ENCODE measurements around the gene SPCS3. TPM values are rescaled to one million over a fixed set of nuclear protein-coding genes. Genes with fewer than 3 reads are reported as not detected.

The SPCS3 gene
- total and polyA plus RNA-seq, 2 experiments from 2014 or later, result 102 to 148 TPM

DNA sequence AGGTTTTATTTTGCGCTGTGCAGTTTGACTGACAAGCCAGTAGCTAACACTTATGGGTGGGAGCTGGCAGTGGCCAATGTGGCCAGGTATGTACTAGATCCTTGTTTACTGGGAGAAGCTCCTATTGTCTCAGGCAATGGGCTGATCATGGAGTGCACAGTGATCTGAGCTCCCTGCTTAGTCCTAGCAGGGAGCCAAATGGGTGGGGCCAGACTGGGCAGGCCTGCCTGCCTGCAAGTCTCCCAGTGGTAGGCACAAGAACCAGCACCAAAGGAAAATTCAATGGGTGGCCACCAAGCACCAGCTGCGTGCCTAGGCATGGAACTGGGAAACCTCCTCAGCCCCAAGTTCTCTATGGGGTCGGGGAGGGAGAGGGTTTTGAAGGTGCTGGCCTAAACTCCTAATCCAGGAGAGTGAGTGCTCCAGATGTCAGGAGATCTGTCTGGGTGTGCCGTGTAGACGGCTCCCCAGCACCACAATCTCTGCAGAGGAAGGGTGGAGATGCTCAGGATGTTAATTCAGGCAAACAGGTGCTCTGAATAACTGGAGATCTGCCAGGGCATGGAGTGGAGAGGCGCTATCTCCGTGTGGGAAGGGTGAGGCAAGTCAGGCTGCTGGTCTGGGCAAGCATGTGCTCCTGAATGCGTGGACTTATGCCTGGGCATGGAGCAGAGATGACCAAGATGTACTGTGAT is 48.2 kb downstream of the SPCS3 start:
- no peak for DNase-seq (ENCODE audit: low spot score)
- WGBS (ENCODE audit: low lambda C conversion rate, missing lambda C conversion rate), result 78% methylated on average over 8 of the region's 8 CpGs
- Histone ChIP-seq H3K4me3 (no peak overlapping the region), H3K9me3 (ENCODE audit: low read depth) (no peaks in the 10 kb centered on the region), H3K79me2 (no peaks in the 10 kb centered on the region), H3K9me2 (replicated peaks; ENCODE audit: insufficient read depth) (no peaks in the 10 kb centered on the region), H2AFZ (no peak overlapping the region), H3K36me3 (replicated peaks; ENCODE audit: insufficient read depth, low read depth) (no peaks in the 10 kb centered on the region), H4K20me1 (ENCODE audit: insufficient read depth, poor library complexity, severe bottlenecking) (no peaks in the 10 kb centered on the region), H3K27me3 (no peaks in the 10 kb centered on the region), H3K27ac (no peak overlapping the region), H3K4me1 (ENCODE audit: insufficient read depth) (no peaks in the 10 kb centered on the region), H3K4me2 (no peak overlapping the region)
- no peak for TF ChIP-seq EZH2phosphoT487 (IDR thresholded peaks at IDR 0.05; ENCODE audit: low read depth, severe bottlenecking, unreplicated experiment)
- TF ChIP-seq, protein P1, sequence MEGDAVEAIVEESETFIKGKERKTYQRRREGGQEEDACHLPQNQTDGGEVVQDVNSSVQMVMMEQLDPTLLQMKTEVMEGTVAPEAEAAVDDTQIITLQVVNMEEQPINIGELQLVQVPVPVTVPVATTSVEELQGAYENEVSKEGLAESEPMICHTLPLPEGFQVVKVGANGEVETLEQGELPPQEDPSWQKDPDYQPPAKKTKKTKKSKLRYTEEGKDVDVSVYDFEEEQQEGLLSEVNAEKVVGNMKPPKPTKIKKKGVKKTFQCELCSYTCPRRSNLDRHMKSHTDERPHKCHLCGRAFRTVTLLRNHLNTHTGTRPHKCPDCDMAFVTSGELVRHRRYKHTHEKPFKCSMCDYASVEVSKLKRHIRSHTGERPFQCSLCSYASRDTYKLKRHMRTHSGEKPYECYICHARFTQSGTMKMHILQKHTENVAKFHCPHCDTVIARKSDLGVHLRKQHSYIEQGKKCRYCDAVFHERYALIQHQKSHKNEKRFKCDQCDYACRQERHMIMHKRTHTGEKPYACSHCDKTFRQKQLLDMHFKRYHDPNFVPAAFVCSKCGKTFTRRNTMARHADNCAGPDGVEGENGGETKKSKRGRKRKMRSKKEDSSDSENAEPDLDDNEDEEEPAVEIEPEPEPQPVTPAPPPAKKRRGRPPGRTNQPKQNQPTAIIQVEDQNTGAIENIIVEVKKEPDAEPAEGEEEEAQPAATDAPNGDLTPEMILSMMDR (IDR thresholded peaks at IDR 0.05; ENCODE audit: poor library complexity), result no peak
- no peak for TF ChIP-seq EZH2 (IDR thresholded peaks at IDR 0.05; ENCODE audit: borderline replicate concordance)

DNA sequence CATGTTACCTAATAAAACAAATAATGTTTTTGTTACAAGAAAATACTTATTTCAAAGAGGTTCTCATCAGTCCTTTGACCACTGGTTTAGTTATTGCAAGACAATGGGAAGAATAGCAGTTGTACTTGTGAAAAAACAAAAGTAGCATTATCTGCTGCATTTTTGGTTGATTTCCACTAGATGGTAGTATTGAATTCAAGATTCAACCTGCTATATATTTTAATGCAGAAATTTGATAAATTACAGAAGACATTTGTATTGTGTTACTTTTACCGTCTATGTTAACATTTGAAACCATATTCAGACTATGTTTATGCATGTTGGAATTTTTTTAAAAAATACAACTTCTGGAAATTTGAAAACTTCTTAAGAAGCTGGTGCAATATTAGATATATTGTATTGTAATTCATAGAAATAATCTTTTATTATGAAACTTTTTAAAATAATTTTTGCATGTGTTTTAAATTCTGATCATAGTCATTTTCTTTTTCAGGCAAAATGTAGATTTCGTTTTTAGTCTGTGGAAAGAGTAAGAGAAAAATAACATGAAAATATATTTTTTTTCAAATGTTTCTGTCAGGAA is 56.4 kb downstream of the SPCS3 start:
- Histone ChIP-seq H3K4me2 (no peak overlapping the region), H3K9me3 (ENCODE audit: low read depth) (no peaks in the 10 kb centered on the region), H3K4me1 (ENCODE audit: insufficient read depth) (no peaks in the 10 kb centered on the region), H3K27ac (no peak overlapping the region), H4K20me1 (ENCODE audit: insufficient read depth, poor library complexity, severe bottlenecking) (no peaks in the 10 kb centered on the region), H2AFZ (no peak overlapping the region), H3K36me3 (replicated peaks; ENCODE audit: insufficient read depth, low read depth) (no peaks in the 10 kb centered on the region), H3K27me3 (no peaks in the 10 kb centered on the region), H3K4me3 (no peak overlapping the region), H3K9me2 (replicated peaks; ENCODE audit: insufficient read depth) (no peaks in the 10 kb centered on the region), H3K79me2 (no peaks in the 10 kb centered on the region)
- WGBS (ENCODE audit: low lambda C conversion rate, missing lambda C conversion rate), result 14% methylated on average over 2 of the region's 2 CpGs
- TF ChIP-seq EZH2phosphoT487 (IDR thresholded peaks at IDR 0.05; ENCODE audit: low read depth, severe bottlenecking, unreplicated experiment) (no peak), EZH2 (IDR thresholded peaks at IDR 0.05; ENCODE audit: borderline replicate concordance) (no peak)
- TF ChIP-seq, protein P1 (IDR thresholded peaks at IDR 0.05; ENCODE audit: poor library complexity), result peak; percentile 67
- DNase-seq (ENCODE audit: low spot score), result peak; percentile 7

DNA sequence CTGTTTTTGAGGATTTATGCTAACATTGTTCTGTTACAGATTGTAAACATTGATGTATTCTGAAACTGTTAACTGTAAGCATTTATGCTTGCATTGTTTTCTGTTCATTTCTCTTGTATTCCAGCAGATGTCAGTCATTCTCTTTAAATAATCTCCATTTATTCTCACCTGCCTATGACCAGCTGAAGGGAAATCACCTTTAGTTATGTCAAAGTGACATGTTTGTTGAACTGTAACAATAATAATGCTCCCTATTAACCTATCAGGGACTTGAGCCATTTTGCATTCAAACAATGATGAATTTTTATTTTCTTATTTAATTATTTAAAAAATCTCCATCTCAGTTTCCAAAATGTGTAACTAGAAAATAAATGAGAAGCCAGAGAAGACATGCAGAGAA is 58.0 kb downstream of the SPCS3 start:
- no peaks in the 10 kb centered on the region for H3K9me3 ChIP-seq (ENCODE audit: low read depth)
- no peaks in the 10 kb centered on the region for H3K9me2 ChIP-seq (replicated peaks; ENCODE audit: insufficient read depth)
- no peak overlapping the region for H3K27ac ChIP-seq
- no peak overlapping the region for H2AFZ ChIP-seq
- H4K20me1 ChIP-seq (ENCODE audit: insufficient read depth, poor library complexity, severe bottlenecking), result no peaks in the 10 kb centered on the region
- H3K4me2 ChIP-seq, result no peak overlapping the region
- DNase-seq (ENCODE audit: low spot score), result peak; percentile 11
- no peaks in the 10 kb centered on the region for H3K79me2 ChIP-seq
- H3K27me3 ChIP-seq, result no peaks in the 10 kb centered on the region
- no peaks in the 10 kb centered on the region for H3K4me1 ChIP-seq (ENCODE audit: insufficient read depth)
- H3K4me3 ChIP-seq, result no peak overlapping the region
- no peaks in the 10 kb centered on the region for H3K36me3 ChIP-seq (replicated peaks; ENCODE audit: insufficient read depth, low read depth)
- TF ChIP-seq EZH2 (IDR thresholded peaks at IDR 0.05; ENCODE audit: borderline replicate concordance) (no peak), EZH2phosphoT487 (IDR thresholded peaks at IDR 0.05; ENCODE audit: low read depth, severe bottlenecking, unreplicated experiment) (no peak)
- TF ChIP-seq, protein P1 (IDR thresholded peaks at IDR 0.05; ENCODE audit: poor library complexity), result peak; percentile 59
